Measurements from ENCODE around the gene ARL5C. TPM values are rescaled to one million over a fixed set of nuclear protein-coding genes. Genes with fewer than 3 reads are reported as not detected.

ARL5C gene
- total RNA-seq, 1 experiment from 2014 or later: not detected

GRCh38 chr17:39116224-39116623 lies 49.7 kb downstream of the ARL5C start:
- H2AFZ ChIP-seq: no peak overlapping the region
- BruUV-seq (replicated peaks): no TSS peak
- intact Hi-C loops (cut with micrococcal nuclease; ENCODE audit: unreplicated experiment): no loop called here

GRCh38 chr17:39115135-39115534 lies 50.8 kb downstream of the ARL5C start:
- POLR2A ChIA-PET (ENCODE audit: unreplicated experiment): no interaction called here
- H3F3A ChIP-seq (ENCODE audit: insufficient read depth, low read depth): no peaks in the 10 kb centered on the region
- BruUV-seq (replicated peaks): no TSS peak
- H3K4me2 ChIP-seq: no peak overlapping the region
- no peak overlapping the region for H2AFZ ChIP-seq
- H3K9me3 ChIP-seq (ENCODE audit: insufficient read depth, low read depth): no peaks in the 10 kb centered on the region
- no peak for DNase-seq
- H3K36me3 ChIP-seq (ENCODE audit: low read depth): no peaks in the 10 kb centered on the region
- no peak overlapping the region for H3K27ac ChIP-seq
- H3K4me1 ChIP-seq (replicated peaks; ENCODE audit: insufficient read depth): peaks cover 7% of the 10 kb centered on the region; the same call in 1 of the 2 replicates
- CTCF ChIA-PET: no interaction called here
- TF ChIP-seq EZH2 (IDR thresholded peaks at IDR 0.05; ENCODE audit: low read depth) (no peak), CTCF (conservative IDR thresholded peaks at IDR 0.05) (no peak)
- H3K27me3 ChIP-seq (ENCODE audit: insufficient read depth, low read depth): no peaks in the 10 kb centered on the region
- intact Hi-C loops (cut with micrococcal nuclease; ENCODE audit: unreplicated experiment): no loop called here
- H3K79me2 ChIP-seq (ENCODE audit: low read depth): no peaks in the 10 kb centered on the region
- no peaks in the 10 kb centered on the region for H3K9me2 ChIP-seq (ENCODE audit: insufficient read depth)
- H4K20me1 ChIP-seq (ENCODE audit: insufficient read depth): no peaks in the 10 kb centered on the region
- no peak overlapping the region for H3K4me3 ChIP-seq

More at GRCh38 chr17:39116224-39116623, 49.7 kb downstream of the ARL5C start:
- H3K9me2 ChIP-seq (ENCODE audit: insufficient read depth): no peaks in the 10 kb centered on the region
- H4K20me1 ChIP-seq (ENCODE audit: insufficient read depth): no peaks in the 10 kb centered on the region
- H3K4me1 ChIP-seq (replicated peaks; ENCODE audit: insufficient read depth): no peaks in the 10 kb centered on the region
- H3K27ac ChIP-seq: no peak overlapping the region
- TF ChIP-seq CTCF (conservative IDR thresholded peaks at IDR 0.05) (no peak), EZH2 (IDR thresholded peaks at IDR 0.05; ENCODE audit: low read depth) (no peak)
- no peak for DNase-seq
- H3K36me3 ChIP-seq (ENCODE audit: low read depth): no peaks in the 10 kb centered on the region
- no peak overlapping the region for H3K4me2 ChIP-seq
- CTCF ChIA-PET: no interaction called here
- POLR2A ChIA-PET (ENCODE audit: unreplicated experiment): no interaction called here
- H3F3A ChIP-seq (ENCODE audit: insufficient read depth, low read depth): no peaks in the 10 kb centered on the region
- H3K9me3 ChIP-seq (ENCODE audit: insufficient read depth, low read depth): no peaks in the 10 kb centered on the region
- no peaks in the 10 kb centered on the region for H3K27me3 ChIP-seq (ENCODE audit: insufficient read depth, low read depth)
- H3K4me3 ChIP-seq: no peak overlapping the region
- H3K79me2 ChIP-seq (ENCODE audit: low read depth): no peaks in the 10 kb centered on the region

GRCh38 chr17:39114723-39115122 lies 51.2 kb downstream of the ARL5C start:
- no peak for DNase-seq
- intact Hi-C loops (cut with micrococcal nuclease; ENCODE audit: unreplicated experiment): no loop called here
- no peaks in the 10 kb centered on the region for H3K27me3 ChIP-seq (ENCODE audit: insufficient read depth, low read depth)
- H3K4me1 ChIP-seq (replicated peaks; ENCODE audit: insufficient read depth): peaks cover 8% of the 10 kb centered on the region; the same call in 1 of the 2 replicates
- no TSS peak for BruUV-seq (replicated peaks)
- H3K4me3 ChIP-seq: no peak overlapping the region
- no peaks in the 10 kb centered on the region for H4K20me1 ChIP-seq (ENCODE audit: insufficient read depth)
- H3K9me3 ChIP-seq (ENCODE audit: insufficient read depth, low read depth): no peaks in the 10 kb centered on the region
- H3F3A ChIP-seq (ENCODE audit: insufficient read depth, low read depth): no peaks in the 10 kb centered on the region
- no peaks in the 10 kb centered on the region for H3K9me2 ChIP-seq (ENCODE audit: insufficient read depth)
- no peak for TF ChIP-seq CTCF (conservative IDR thresholded peaks at IDR 0.05)
- H3K27ac ChIP-seq: no peak overlapping the region
- POLR2A ChIA-PET (ENCODE audit: unreplicated experiment): no interaction called here
- H2AFZ ChIP-seq: no peak overlapping the region
- H3K4me2 ChIP-seq: no peak overlapping the region
- CTCF ChIA-PET: interaction anchor here (0.6 kb wide), 1 partner anchor 37 kb away, joined by 6 read pairs; the partner anchor contains the start of gene PLXDC1
- H3K79me2 ChIP-seq (ENCODE audit: low read depth): no peaks in the 10 kb centered on the region
- no peaks in the 10 kb centered on the region for H3K36me3 ChIP-seq (ENCODE audit: low read depth)

Measured in PC-9 (cell line).